GM21367 (cell line): Measurements from ENCODE around the gene MCUR1.

Source experiments
- ATAC-seq: cut with Tn5 transposase; IDR thresholded peaks from one replicate; pipeline ENCODE4 v1.9.1; 2021; ENCODE audit not compliant: unreplicated experiment

MCUR1 gene

GRCh38 chr6:13742961-13743735 lies 71.2 kb downstream of the MCUR1 start:
- no peak for ATAC-seq

GRCh38 chr6:13741365-13741764 lies 73.0 kb downstream of the MCUR1 start:
- ATAC-seq: no peak
